A673 (cell line): Measurements from ENCODE around the gene BCAS4.

Experiments
- CTCF ChIP-seq: fragments of 300-800, 200-600 bp; sonication (generic); conservative IDR thresholded peaks from 2 replicates; pipeline ENCODE4 v1.5.1; 2017; ENCODE audit warnings: low read depth, mild to moderate bottlenecking, antibody characterized with exemption, low read length, moderate library complexity, mixed read lengths
- EZH2 ChIP-seq: fragments of 200-600 bp; sonication (generic); IDR thresholded peaks from 2 replicates; pipeline ENCODE4 v1.6.1; 2017; ENCODE audit warnings: borderline replicate concordance, low read depth, mild to moderate bottlenecking, mixed read lengths, antibody characterized with exemption, low read length; ENCODE audit not compliant: poor library complexity, severe bottlenecking

GRCh38 chr20:50876816-50877215 is 82.0 kb downstream of the BCAS4 start:
- TF ChIP-seq EZH2 (no peak), CTCF (no peak)
